NCI-H1092 treated with DMSO at 0.1 percent for 48 hours (cell line): ENCODE measurements around the gene ASIC4.
A peak's percentile ranks its signal among the peaks of the same experiment; 100 is the strongest.

Source experiments
- DNase-seq: peaks from one replicate; lab custom pipeline; 2025; lab: John Stamatoyannopoulos, UW

ASIC4 gene

GRCh38 chr2:219536425-219536824, 22.1 kb downstream of the ASIC4 start:
- no peak for DNase-seq

DNA sequence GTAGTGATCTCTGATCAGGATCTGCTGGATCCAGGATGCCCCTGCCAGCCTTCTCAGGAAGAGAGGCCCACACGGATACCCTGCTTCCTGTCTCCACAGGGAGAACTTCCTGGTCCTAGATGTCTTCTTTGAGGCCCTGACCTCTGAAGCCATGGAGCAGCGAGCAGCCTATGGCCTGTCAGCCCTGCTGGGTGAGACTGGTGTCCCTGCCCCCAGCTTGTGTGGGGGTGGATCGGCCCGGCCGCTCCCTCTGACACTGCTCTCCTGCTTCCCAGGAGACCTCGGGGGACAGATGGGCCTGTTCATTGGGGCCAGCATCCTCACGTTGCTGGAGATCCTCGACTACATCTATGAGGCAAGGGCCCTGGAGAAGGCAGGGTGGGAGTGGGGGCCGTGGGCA, 22.7 kb downstream of the ASIC4 start:
- DNase-seq, result no peak

- no peak for DNase-seq
These were observed 23.6 kb downstream of the ASIC4 start for GRCh38 chr2:219537657-219538488.

DNA sequence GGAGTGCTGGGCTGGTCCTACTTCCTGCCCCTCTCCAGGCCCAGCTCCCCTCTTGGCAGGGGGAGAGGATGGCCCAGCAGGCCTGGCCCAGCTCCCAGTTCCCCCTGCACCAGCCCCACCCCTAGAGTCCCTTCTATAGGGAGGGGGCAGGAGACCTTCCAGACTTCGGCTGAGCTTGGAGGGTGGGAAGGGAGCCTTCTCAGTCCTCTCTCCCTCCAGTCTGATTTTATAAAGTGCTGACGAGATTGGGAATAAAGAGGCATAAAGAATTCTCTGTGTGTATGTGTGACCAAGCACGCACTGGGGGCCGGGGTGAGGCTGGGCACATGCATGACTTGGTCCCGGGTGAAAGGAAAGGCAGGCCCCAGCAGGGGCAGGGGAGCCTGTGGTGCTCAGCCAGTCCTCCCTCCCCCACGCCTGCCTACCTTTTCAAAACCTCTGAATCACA, 24.2 kb downstream of the ASIC4 start:
- DNase-seq, result no peak

DNA sequence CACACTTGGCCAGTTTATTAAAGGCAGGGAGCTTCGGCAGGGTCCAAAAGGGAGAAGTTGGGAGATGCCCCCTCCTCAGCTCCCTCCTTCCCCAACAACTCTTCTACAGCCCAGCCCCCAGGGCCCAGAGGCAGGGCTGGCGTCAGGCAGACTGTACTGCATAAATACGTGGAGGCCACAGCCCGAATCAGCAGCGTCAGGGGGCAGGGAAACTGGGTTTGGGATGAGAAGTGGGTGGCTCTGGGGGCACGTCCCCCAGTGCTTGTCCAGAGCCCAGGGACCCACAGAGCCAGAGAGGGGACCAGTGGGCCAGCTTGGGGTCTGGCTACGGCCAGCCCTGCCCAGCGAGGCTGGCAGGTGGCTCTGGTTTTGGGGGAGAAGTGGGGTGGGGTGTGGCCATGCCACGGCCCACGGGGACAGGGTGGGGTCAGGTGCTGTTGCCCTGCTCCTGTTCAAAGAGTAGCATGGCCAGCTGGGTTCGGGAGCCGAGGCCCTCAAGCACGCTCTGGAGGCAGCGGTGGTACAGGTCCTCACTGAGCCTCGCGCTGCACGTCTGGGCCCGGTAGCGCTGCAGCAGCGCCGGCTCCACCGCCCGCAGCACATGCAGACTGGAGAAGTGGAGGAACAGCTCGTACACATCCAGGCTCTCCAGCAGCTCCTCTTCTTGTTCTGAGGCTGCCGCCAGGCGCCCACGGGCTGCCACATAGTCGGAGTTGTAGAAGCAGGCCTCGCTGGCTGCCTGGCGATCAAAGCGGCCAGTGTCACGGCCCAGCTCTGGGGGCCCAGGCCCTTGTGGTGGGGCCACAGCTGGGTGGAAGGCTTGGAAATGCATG, 24.9 kb downstream of the ASIC4 start:
- no peak for DNase-seq

GRCh38 chr2:219539926-219540678, 25.8 kb downstream of the ASIC4 start:
- DNase-seq, result no peak

DNA sequence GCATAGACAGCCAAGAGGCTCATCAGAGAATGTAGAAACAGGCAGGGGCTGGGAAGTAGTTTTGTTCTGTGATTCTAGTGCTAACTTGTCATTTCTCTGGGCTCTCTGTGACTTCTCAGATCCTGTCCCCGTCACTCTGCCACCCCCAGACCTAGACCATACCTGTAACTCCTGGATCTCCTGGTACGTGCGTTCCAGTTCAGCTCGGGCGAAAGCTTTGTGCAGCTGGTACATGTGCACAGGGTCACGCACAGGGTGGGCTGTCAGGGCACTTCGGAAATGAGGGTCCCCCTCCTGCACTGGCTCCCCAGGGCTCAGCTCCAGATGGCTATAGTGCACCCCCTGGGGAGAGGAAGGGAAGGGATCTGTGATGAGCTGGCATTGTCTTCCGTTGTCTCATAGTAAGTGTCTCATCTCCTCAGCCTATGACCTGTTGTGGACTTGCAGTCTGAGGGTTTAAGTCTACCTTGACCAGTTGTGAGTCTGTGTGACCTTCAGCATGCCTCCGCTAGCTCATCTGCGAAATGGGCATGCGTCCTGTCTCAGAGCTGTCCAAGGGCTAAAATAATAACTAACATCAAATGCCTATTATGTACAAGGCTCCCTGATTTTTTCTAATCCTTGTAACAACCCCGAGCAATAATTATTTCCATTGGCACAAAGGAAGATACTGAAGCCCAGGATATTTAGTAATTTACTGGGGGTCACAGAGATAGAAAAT, 26.7 kb downstream of the ASIC4 start:
- no peak for DNase-seq

GRCh38 chr2:219541611-219542180, 27.4 kb downstream of the ASIC4 start:
- DNase-seq, result peak; percentile 69

GRCh38 chr2:219542931-219543595, 28.8 kb downstream of the ASIC4 start:
- DNase-seq, result no peak

DNA sequence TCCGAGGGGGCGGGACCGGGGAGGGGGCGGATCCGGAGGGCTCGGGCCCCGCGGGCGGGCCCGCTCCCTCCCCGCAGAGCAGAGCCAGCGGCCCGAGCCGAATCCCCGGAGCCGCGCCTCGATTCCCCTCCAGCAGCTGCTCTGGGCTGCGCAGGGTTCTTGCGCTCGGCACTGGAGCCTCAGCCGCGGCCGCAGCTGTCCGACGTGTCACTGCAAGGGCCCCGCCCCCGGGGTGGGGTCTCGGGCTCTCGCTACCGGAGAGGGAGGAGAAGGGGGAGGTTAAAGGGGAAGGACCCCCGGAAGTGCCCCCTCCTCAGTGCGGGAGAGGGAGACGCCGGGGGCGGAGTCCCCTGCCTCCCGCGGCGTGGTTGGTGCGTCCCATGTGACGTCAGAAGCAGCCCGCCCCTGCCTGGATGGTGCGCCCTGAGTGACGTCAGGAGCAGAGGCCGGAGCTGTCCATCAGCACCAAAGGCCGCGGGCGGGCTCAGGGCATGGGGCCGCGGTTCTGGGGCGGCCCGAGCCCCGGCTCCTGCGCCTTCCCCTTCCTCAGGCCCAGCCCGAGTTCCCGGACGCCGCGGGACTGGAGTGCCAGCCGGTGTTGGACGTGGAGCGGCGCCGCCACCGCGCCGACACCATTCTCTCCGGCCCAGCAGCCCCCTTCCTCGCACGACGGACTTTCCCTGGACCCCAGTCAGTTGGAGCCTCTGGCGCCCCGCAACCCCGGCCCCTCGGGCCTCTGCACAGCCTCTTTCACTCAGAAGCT, 29.5 kb downstream of the ASIC4 start, which contains the start of the genes CHPF and TMEM198:
Gene CHPF (minus strand): TSS at position 214 of the 763 bp plus-strand sequence. CDS start 271 bp downstream, outside the sequence.
Gene TMEM198 (plus strand): TSS at position 433 of the 763 bp plus-strand sequence. CDS start 700 bp downstream, outside the sequence.
- peak; percentile 92 for DNase-seq

GRCh38 chr2:219544567-219544966, 30.3 kb downstream of the ASIC4 start:
- DNase-seq, result no peak

DNA sequence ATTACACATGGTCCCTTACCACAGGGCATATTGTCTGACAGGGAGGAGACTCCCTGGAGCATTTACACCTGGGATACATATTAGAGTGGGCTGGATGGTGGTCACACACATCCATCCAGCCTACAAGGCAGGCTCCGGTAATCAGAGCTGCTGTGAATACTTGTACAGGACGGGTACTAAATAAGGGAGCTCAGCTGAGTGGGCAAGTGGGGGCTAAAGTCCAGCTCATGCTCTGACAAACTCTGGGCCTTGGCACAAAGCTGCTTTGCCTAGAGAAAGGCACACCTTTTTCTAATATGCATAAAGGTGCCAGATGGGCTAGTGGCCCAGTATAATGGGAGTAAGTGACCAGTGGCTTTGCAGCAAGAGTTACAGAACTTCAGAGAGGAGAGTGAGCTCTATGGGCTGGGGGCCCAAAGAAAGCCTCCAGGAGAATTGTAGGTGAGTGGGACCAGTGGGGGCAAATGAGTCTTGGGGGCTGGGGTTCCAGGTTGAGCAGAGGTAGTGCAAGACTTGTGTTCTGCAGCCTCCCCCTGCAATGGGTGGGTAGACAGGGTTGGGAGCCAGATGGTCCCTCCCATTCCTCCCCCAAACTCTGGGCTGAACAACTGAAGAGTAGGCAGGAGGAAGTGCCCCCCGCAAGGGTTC, 31.1 kb downstream of the ASIC4 start:
- no peak for DNase-seq

DNA sequence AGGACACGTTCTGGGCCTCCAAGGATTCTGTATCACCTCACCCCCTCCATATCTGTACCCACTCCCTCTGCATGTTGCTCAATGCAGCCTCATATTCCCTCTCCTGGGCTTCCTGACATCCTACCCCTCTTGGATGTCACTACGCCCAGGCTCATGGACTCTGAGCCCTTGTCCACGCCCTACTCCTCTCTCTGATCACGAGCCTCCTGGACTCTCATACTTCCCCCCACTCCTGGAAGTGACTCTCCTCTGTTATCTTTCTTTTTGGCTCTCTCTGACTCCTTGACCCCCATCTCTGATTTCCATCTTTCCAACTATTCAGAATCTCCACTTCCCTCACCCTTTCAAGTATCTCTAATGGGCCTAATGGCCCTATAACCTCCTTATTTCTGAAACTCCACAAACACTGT, 31.7 kb downstream of the ASIC4 start:
- no peak for DNase-seq

- DNase-seq, result no peak
These were observed 33.3 kb downstream of the ASIC4 start for GRCh38 chr2:219547621-219548020.

GRCh38 chr2:219548990-219549389, 34.7 kb downstream of the ASIC4 start:
- no peak for DNase-seq

DNA sequence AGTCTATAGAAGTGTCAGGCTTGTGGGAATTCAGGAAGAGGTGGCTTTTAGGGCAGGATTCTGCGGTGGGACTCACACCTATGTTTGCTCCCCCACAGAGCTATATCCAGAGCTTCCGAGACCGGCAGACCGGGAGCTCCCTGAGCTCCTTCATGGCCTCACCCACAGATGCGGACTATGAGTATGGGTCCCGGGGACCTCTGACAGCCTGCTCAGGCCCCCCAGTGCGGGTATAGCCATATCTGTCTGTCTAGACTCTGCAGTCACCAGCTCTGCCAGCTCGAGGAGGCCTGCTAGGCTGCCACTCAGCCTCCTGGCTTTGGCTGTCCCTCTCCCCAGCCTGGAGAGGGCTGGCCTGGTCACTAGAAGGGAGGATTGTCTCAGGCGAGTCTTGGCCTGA, 35.3 kb downstream of the ASIC4 start:
- DNase-seq, result no peak

DNA sequence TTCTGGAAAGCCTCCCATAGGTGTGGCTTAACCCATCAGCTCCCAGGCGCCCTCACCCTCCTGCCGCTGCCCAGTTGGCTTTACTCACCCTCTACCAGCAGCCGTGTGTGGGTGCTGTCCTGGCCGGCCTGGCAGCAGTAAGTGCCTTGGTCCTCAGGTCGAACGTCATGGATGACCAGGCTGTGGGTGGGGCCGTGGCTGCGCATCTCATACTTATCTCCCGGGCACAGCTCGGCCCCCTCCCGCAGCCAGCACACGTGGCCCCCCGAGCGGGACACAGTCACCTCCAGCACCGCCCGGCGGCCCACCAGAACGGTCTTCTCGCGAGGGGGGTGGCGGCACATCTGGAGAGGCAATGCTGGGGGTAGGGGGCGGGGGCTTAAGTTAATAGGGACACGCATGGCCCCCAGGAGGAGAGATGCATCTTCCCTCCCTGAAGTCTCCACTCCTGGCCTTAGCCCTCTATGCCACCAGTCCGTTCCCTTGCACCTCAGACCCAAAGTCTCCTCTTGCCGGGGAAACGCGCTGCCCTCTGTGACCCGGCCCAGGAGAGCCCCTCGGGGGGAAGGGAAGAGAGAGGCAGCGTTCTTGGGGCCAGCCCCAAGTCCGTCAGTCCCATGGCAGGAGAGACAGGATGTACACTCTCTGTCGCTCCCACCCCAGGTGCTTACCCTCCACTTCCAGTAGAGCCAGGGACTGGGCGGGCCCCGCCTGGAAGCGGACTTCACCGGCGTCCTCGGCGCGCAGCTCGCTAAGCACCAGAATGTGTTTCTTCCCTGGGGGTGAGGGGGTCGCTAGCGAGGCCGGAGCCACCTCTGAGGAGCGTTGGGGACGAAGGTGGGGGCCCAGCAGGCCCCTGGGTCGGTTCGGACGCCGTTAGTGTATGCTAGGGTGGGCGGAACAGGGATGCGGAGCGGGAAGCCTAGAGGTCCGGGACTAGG, 37.4 kb downstream of the ASIC4 start:
- DNase-seq, result no peak
